NCI-H2171 treated with DMSO at 0.1 percent for 48 hours (cell line): ENCODE data around the gene ARL14EP.

Experiments used
- DNase-seq: peaks from one replicate; lab custom pipeline; 2025; lab: John Stamatoyannopoulos, UW

ARL14EP gene

DNA sequence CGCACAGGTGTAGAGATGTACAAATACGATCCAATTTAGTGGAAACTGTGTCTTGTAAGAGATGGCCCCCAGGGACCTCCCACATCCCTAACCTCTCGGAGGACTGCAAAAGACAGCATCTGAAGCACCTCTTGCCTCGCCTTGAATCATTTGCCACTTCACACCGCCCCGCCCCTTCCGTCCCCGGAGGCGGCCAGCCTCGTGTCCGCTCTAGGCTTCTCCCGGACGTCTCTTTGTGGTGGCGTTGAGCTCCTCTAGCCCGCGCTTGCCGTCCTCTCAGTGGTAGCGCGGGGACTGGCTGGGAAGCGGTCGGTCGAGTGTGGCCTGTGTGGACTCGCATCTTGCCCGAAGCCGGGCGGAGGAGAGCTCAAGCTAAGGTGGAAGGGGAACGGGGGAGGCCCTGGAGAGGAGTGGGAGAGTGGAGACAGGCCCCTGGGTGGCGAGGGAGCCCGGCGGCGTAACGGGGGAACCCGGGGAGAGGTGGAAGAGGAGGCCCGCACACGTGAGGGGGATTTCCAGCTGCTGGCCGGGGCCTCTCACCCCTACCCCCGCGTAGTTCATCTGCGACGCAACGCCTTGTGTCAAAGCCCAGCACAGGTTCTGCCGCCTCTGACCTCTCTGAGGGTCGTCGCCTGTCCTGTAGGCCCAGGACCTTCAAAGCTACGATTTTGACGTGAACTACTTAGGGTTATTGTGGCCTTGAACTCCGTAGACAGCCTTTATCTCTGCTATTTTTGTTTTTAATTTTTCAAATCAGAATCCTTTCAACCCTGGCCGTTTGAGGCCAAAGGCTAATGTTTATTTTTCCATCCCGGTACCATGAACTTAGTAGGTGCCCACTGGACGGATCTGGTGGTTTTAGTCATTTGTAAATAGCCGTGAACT is at the start of gene ARL14EP:
ARL14EP (plus strand) TSS at position 279 of the 885 bp plus-strand sequence. CDS start 7,845 bp downstream, outside the sequence.
- DNase-seq, result peak; percentile 99

DNA sequence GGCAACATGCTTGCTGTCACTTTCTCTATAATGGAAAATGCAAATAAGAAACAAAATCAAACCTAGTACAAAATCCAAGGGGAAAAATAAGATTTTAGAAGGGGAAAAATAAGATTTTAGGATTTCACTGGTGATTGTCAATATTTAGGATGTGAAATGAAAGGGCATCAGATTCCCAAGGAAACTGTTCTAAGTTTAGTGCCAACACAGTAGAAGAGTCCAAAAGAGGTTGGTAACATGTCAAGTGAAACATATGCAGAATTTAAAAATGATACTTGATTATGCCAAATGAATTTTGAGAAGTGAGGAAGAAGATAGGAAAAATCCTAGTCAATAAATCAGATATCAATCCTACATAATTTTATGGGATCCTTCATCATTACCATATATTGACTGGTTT is 45.7 kb upstream of the ARL14EP start:
- DNase-seq, result no peak

DNA sequence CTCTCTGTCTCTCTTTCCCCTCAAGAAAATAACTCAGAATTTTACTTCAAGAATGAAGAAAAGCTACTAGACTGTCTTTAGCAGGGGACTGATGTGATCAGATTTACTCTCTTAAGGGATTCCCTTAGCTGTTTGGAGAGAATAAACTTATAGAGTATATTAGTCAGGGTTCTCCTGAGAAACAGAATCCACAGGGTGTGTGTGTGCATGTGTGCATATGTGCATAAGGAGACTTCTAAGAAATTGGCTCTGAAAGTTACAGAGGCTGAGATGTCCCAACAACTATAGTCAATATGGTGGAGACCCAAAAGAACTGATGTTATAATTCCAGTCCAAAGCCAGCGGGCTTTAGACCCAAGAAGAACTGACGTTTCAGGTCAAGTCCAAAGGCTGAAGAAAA is 43.1 kb upstream of the ARL14EP start:
- no peak for DNase-seq

DNA sequence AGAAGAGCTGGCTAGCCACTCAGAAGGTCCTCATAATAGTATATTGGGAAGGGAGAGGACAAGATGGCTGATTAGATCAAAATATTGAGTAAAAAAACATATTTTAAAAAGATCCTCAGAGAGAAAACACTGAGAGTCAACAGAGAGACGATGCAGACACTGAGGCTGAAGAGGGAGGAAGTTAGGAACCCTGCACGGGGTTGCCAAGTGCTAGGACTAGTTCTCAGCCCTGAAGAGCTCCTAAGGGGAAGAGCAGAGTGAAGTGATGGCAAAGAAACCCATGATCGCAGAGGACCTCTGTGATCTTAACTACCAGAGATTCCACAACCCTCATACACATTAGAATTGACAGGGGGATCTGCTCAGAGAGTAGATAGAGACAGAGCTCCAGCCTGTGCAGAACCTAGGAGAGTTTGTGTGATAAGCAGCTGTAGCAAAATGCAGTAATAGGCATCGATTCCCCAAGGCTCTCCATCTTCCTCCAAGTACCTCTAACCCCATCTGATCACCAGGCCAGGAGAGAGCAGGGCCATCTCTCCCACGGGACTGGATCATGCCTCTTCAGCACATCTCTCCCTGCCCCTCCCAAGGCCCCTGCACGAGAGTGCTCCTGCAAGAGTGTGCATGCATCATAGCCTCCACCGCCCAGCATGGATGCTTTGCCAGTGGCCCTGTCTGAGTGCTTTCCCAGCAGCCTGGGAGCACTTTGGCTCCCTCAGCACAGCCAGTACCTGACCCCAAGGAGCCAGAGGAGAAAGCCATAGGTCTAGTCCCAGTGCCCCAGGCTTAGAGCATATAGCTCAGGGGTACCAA is 41.2 kb upstream of the ARL14EP start:
- DNase-seq, result no peak

DNA sequence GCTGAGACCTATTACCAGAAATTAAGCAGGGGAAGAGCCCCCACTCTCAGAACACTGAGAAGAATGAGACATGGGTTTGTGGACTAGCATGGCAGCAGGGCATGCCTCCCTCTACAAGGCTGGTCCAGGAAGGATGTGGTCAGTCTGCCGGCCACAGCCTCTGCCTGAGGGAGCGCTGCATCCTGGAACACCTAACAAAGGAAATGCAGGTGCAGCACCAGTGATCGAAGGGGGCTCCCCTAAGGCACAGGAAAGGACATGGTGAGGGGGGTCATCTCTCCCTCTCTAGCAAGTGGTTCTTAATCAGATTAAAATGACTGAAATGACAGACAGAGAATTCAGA is 40.6 kb upstream of the ARL14EP start:
- no peak for DNase-seq

DNA sequence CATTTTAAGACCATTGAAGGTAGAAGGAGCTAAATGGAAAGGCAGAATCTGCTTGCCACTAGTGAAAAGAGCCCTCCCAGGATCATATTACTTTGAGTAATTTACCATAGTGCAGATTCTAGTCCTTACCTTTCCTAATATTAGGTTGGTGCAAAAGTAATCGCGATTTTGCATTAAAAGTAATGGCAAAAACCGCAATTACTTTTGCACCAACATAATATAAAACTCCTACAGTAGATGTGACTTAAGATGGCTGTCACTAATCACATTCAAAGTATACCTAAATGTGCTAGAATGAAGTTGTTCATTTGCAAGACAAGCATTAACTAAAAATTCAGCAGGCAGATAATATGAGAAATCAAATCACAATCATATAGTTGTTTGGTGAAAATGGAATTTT is 38.1 kb upstream of the ARL14EP start:
- DNase-seq, result no peak

DNA sequence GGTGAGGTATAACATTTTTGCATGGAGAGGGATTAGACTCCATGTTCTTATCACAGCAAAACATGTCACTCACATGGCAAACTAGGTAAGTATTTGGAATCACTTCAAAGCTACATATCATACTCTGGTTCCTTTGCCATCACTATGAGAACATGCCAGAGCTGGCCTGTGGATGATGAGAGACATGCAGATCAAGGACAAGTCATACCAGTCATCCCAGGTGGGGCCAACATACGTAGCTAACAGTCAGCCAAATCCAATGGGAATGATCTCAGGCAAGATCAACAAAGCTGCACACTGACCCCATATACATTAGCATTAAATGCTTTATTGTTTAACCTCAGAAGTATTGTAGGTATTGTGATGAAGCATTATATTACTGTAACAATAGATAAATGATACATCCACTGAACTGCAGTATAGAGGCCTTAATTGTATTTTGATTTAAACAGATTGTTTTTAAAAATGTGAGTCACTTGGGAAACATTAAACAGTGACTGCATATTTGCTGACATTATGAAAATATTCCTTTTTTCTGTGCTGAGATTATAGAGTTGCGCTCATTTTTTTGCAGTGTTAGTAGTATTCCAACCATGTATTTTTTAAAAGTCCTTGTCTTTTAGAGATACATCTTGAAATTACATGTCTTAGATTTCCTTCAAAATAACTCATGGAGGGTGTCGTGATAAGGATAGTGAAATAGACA is 37.3 kb upstream of the ARL14EP start:
- no peak for DNase-seq

DNA sequence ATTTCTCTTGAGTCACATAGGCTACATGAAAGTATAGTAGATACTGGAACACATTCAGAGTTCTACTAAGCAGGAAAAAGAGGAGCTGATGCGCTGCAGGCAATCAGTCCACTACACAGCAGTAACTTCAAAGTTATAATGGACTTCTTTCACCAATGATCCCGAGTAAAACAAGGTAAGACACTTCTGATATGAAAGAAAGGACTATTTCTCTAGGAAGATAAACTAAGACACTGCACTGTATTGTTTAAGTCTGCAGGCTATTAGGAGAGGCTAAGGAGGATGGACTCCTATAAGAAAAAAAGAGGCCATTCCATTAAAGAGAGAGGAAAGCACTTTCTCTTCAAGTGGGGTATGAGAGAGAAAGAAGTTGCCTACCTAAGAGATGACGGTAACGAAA is 31.6 kb upstream of the ARL14EP start:
- DNase-seq, result no peak

DNA sequence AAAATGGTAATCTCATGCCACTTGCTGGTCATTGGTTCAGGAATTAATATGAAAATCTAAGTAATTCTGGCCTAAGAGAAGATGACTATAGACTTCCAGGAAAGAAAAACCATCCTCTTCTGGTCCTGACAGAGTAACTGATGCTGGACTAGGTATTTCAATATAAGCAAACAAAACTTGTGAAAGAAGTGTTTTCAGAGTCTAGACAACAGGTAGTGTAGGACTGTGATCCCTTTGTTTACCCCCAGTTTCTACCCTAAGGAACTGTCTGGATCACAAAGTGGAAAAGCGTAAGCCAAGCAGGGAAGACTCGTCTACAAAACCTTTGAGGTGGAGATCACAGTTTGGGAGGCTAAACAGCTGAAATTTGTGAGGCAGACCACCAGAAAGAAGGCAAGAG is 30.4 kb upstream of the ARL14EP start:
- no peak for DNase-seq

DNA sequence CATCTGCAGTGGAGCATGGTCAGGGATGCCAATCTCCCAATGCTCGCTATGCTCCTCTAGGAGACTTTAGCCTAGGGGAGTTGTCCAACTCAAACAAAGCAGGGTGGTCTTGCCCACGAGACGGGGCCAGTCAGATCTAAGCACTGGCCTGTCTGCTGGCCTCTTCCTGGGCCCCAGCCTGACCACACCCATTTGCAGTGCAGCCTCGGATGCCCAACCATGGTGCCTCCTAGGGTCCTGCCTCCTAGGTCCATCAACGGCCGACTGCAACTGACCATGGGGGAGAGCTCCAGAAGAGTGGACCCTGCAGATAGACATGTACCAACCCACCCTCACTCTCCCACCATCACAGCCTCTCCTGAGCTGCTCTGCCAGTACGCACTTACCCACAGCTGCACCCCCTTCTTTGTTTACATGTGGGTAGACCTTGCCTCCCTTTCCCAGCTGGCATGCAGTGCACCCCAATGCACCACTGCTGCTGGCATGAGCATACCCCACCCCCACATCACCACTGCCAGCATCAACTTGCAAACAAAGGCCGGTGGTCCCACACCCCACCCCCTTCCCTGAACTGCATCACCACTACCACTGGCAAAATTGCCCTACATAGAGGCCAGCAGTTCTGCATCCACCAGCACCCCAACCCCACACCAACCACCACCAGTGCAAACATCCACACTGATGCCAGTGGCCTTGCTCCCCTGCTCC is 27.6 kb upstream of the ARL14EP start:
- DNase-seq, result no peak

DNA sequence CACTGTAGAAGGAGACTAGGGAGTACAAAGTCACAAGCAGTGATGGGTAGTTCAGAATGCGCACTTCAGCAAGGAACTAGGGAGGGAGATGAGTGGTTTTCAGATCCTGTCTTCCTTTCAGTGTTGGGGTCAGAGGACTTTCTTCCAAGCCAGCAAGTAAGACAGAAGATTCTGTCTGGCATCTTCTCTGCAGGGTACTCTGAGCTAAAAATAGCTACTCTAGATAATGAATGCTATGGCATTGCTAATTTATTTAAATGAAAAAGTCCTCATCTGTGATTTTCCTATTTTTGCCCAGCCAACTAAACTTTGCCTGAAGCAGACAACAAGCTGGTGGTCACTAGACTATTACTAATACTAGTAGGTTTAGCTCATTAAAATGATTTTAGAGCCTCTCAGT is 18.3 kb upstream of the ARL14EP start:
- DNase-seq, result no peak

DNA sequence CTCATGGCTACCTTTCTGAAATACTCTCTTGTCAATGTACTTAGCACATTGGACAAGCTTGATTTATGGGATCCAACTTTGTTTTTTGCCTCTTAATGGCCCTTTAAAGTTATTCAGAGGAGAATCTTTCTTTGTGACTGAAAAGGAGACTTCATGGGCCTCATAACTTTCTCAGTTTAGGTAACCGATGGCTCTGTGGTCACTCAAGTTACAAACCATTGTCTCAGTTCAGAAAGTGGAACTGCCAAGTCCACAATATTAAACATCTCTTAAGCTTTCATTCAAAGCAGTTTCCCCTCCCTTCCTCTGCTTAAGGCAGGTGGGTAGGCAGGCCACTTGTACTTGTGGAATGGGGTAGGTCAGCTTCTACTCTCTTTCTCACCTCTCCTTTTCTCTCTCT is 12.3 kb upstream of the ARL14EP start:
- DNase-seq, result no peak

DNA sequence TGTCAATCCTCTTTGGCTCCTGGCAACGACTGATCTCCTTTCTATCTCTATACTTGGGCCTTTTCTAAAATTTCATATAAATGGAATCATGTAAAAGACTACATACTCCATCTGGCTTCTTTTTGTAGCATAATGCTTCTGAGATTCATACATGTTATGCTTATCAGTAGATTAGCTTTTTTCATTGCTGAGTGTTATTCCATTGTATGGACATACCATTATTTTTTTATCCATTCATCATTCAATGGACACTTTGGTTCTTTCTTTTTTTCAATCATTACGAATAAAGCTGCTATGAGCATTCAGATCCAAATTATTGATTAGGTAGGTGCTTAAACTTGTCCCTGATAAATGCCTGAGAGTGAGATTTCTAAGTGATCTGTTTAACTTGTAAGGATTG is 11.7 kb upstream of the ARL14EP start:
- no peak for DNase-seq

DNA sequence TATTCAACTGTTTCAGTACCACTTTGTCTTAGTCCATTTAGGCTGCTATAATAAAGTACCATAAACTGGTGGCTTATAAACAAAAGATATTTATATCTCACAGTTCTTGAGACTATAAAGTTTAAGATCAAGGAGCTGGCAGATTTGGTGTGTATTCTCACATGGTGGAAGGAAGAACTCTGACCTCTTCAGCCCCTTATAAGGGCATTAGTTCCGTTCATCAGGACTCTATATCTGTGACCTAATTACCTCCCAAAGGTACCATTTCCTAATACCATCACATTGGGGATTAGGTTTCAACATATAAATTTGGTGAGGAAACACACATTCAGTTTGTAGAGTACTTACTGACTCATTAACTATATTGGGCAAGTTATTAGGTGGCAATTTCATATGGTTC is 10.7 kb upstream of the ARL14EP start:
- no peak for DNase-seq

DNA sequence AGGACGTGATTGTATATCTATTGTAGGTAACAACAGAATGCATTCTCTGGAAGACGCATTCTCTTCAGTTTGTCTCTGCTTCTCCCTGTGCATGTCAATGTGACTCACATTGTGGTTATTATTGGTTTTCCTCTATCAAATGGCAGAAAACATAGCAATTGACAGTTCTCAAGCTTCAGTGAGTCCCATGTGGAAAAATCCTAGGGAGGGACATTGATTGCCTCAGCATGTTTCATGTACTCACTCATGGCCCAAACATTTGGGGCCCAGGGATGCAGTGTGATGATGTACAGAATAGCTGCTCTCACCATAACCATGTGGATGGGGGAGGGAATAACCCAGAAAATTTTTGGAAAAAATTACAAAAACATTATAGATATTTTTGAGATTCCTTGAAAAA is 9.3 kb upstream of the ARL14EP start:
- no peak for DNase-seq

DNA sequence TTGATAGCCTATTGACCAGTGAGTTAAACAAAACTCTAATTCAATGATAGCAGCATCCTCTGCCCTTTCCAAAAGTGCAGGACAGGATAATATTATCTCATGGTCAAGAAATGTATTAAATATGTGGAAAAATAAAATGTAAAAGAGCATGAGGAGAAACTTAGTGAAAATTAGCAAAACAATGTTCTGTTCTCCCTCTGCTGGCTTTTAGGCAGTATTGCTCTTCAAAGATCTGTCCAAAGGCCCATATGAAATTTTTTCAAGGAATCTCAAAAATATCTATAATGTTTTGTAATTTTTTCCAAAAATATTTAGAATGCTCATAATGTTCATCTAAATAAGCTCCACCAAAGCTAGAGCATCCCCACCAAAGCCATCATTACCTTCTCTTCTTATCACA is 8.3 kb upstream of the ARL14EP start:
- peak; percentile 10 for DNase-seq

DNA sequence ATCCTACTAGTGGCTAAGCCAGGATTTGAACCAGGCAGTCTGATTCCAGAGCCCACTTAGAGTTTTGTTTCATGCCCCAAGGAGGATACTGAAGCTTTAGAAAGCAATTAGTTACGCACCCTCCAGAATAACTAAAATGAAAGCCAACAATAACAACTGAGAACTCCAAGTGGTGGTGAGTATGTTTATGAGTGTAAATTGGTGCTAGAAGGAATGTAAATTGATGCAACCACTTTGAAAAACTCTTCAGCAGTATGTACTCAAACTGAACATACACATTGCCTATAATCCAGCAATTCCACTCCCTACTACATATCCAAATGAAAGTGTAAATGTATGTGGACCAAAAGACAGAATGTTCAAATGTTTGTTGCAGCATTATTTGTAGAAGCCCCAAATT is 6.7 kb upstream of the ARL14EP start:
- DNase-seq, result no peak

DNA sequence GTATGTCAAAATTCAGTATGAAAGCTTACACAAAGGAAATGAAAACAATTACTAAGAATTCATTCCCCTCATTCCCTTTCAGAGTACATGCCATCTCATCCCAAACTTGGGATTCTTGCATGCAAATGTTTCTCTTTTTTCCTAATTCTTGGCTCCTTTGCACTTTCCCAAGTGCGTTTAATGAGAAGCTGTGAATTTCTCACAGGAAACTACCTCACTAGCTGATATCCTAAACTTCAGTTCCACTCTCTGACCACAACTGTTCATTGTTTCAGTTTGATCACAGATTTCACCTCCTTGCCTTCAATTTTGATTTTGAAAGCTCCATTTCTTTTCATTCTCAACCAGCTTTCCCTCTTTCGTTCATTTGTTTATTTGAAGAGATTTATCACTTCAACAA is 5.9 kb upstream of the ARL14EP start:
- no peak for DNase-seq

DNA sequence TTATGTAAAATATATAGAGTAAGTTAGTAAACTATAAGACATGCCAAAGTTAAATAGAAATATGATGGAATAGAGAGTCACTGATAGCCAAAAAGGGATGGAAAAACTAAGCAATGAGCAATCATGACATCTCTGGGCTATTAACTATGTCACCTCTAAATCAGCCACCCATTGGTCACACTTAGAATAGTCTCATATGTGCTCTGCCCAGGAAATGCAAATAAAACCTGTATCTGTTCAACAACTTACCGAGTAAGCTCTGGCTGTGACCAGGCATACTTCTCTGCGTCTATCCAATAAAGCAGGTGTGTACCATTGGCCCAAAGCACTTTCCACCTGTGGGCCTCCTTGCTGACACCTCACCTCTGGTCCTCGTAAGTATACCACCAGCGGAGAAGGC is 1.6 kb upstream of the ARL14EP start:
- no peak for DNase-seq

DNA sequence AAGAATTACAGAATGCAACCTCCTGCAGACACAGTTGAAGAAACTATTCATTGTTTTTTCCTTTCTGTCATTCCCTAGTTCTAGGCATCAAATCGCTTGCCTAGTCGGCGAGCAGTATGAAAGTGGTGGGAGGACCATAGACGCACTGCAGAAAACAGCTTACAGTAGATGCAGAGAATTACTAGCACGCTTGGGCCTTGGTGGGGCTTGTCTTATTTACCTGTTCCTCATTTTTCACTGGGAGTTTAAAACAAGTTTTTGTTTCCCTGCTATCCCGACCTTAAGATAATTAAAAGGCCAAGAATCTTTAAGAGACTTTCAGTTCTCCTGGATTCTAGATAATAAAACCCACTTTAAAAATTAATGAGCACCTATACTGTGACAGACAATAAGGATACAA is 713 bp upstream of the ARL14EP start:
- DNase-seq, result no peak

DNA sequence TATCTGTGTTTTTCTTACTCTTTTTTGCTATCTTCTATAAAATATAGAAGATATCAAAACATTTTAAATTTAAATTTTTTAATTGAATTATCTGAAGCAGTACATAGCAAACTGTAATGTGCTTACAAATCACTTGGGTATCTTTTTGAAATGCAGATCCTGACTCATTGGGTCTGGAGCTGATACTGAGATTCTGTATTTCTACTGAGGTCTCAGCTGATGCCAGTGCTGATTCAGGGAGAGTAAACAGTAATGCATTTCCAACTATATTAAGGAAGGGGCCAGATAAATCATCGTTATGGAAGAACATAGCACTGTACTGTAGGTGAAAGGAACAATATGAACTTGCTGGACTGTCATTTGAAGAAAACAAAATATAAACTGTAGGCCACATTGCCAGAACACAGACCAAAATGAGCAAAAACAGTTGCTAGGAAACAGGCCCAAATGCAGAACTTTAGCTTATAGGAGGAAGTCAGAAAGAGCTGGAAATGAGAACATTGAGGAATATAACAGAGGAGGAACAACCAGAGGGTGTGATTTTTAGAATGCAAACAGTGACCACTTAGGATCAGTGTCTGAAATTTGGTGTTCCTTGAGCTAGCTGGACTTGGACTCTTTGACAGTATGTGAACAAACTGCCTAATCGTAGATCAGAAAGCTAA is 3.3 kb downstream of the ARL14EP start:
- DNase-seq, result no peak

DNA sequence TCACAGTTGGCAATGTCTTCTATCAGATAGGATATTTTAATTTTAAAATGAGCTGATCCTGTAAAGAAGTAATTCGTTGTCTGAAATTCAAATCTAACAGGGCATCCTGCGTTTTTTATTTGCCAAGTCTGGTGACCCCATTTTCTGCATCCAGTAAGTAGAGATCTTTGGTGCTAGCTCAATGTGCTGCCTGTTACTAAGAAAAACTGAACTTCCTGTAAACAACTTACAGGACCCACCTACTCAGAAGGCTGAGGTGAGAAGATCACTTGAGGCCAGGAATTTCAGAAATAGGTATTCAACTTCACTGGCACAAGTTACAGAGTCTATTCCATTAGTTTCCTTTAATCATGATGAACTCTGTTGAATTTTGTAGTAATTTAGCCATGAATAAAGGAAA is 4.0 kb downstream of the ARL14EP start:
- DNase-seq, result no peak
